Mesendoderm (in vitro differentiated cells): ENCODE measurements around the gene PTPRE.
A peak's percentile ranks its signal among the peaks of the same experiment; 100 is the strongest.
"Not testable (repeated sequence)": the region's sequence is repeated elsewhere in the genome, so short reads cannot be mapped to it uniquely, and the experiment has no call there.

Experiments
- DNase-seq: peaks from one replicate; pipeline ENCODE4 v3.0.0; 2013
- H2AK5ac ChIP-seq: 2 replicates; pipeline ENCODE4 v1.6.1; 2013; ENCODE audit warnings: low read length, inconsistent platforms
- H2BK120ac ChIP-seq: 2 replicates; pipeline ENCODE4 v1.6.1; 2013; ENCODE audit warnings: low read depth, mild to moderate bottlenecking, low read length, moderate library complexity, mixed read lengths
- H2BK15ac ChIP-seq: replicated peaks from 2 replicates; pipeline ENCODE4 v1.6.1; 2013; ENCODE audit warnings: low read depth, mild to moderate bottlenecking, moderate library complexity
- H2BK5ac ChIP-seq: 2 replicates; pipeline ENCODE4 v1.6.1; 2013; ENCODE audit warnings: low read length, inconsistent platforms
- H3K18ac ChIP-seq: 2 replicates; pipeline ENCODE4 v1.6.1; 2013; ENCODE audit warnings: mild to moderate bottlenecking, low read length, mixed read lengths
- H3K23ac ChIP-seq: one replicate; pipeline ENCODE4 v1.6.1; 2013; ENCODE audit warnings: low read length
- H3K27ac ChIP-seq: 2 replicates; pipeline ENCODE4 v1.5.1; 2013; ENCODE audit warnings: low read depth, mild to moderate bottlenecking, inconsistent platforms, low read length, moderate library complexity
- H3K27me3 ChIP-seq: 2 replicates; pipeline ENCODE4 v1.6.1; 2013; ENCODE audit warnings: low read length, control low read depth, mild to moderate bottlenecking, inconsistent platforms; ENCODE audit not compliant: insufficient read depth, poor library complexity
- H3K36me3 ChIP-seq: 2 replicates; pipeline ENCODE4 v1.6.1; 2013; ENCODE audit warnings: low read length, inconsistent platforms; ENCODE audit not compliant: control insufficient read depth, insufficient read depth
- H3K4ac ChIP-seq: one replicate; pipeline ENCODE4 v1.6.1; 2013; ENCODE audit warnings: low read depth, mild to moderate bottlenecking, low read length, moderate library complexity
- H3K4me1 ChIP-seq: 2 replicates; pipeline ENCODE4 v1.6.1; 2013; ENCODE audit warnings: low read depth, low read length, inconsistent platforms; ENCODE audit not compliant: control insufficient read depth
- H3K4me2 ChIP-seq: 2 replicates; pipeline ENCODE4 v1.6.1; 2013; ENCODE audit warnings: low read length
- H3K4me3 ChIP-seq: 2 replicates; pipeline ENCODE4 v1.5.1; 2013; ENCODE audit warnings: mild to moderate bottlenecking, low read length
- H3K56ac ChIP-seq: one replicate; pipeline ENCODE4 v1.6.1; 2013; ENCODE audit warnings: low read length
- H3K79me1 ChIP-seq: 2 replicates; pipeline ENCODE4 v1.6.1; 2013; ENCODE audit warnings: low read length, inconsistent platforms
- H3K79me2 ChIP-seq: 2 replicates; pipeline ENCODE4 v1.6.1; 2013; ENCODE audit warnings: mild to moderate bottlenecking, low read length; ENCODE audit not compliant: control insufficient read depth, insufficient read depth
- H3K9ac ChIP-seq: 2 replicates; pipeline ENCODE4 v1.6.1; 2013; ENCODE audit warnings: low read length, inconsistent platforms
- H4K5ac ChIP-seq: one replicate; pipeline ENCODE4 v1.6.1; 2013; ENCODE audit warnings: low read length
- H4K8ac ChIP-seq: one replicate; pipeline ENCODE4 v1.6.1; 2013; ENCODE audit warnings: low read depth, mild to moderate bottlenecking, control low read depth, low read length, moderate library complexity
- WGBS: extraction: QIAGEN DNeasy Blood & Tissue Kit; methylation state at CpG from one replicate; pipeline ENCODE4 v1.1.7; 2013; ENCODE audit warnings: low lambda C conversion rate, missing lambda C conversion rate; ENCODE audit not compliant: insufficient coverage; ENCODE audit errors: extremely low coverage; 5-methylcytosine and 5-hydroxymethylcytosine counted together

Gene PTPRE

GRCh38 chr10:128094596-128094995, 187.7 kb downstream of the PTPRE start:
- not testable (repeated sequence) for H4K5ac ChIP-seq, H3K4me2 ChIP-seq, H2BK5ac ChIP-seq, H3K27me3 ChIP-seq, H4K8ac ChIP-seq, H3K4me3 ChIP-seq, H3K36me3 ChIP-seq, H3K4me1 ChIP-seq, H3K18ac ChIP-seq, H3K4ac ChIP-seq, DNase-seq, H2BK15ac ChIP-seq, H3K79me1 ChIP-seq, H3K27ac ChIP-seq, H2BK120ac ChIP-seq, H3K9ac ChIP-seq, H3K79me2 ChIP-seq, H3K56ac ChIP-seq, H2AK5ac ChIP-seq, H3K23ac ChIP-seq
- WGBS, result no CpG with 5 or more reads among the region's 4 CpGs

- no peak overlapping the region for H3K4me2 ChIP-seq
- H3K27me3 ChIP-seq, result no peaks in the 10 kb centered on the region
- H3K9ac ChIP-seq, result no peak overlapping the region
- no peaks in the 10 kb centered on the region for H3K79me2 ChIP-seq
- WGBS, result no CpG with 5 or more reads among the region's 11 CpGs
- H3K4ac ChIP-seq, result no peak overlapping the region
- no peak overlapping the region for H3K56ac ChIP-seq
- H3K79me1 ChIP-seq, result no peaks in the 10 kb centered on the region
- H4K8ac ChIP-seq, result no peak overlapping the region
- no peak overlapping the region for H2BK120ac ChIP-seq
- no peak overlapping the region for H3K27ac ChIP-seq
- no peak overlapping the region for H2AK5ac ChIP-seq
- H4K5ac ChIP-seq, result no peak overlapping the region
- H3K4me3 ChIP-seq, result no peak overlapping the region
- H2BK15ac ChIP-seq, result no peak overlapping the region
- peak; percentile 40 for DNase-seq
- no peak overlapping the region for H3K18ac ChIP-seq
- no peak overlapping the region for H2BK5ac ChIP-seq
- H3K23ac ChIP-seq, result no peak overlapping the region
- peaks cover 15% of the 10 kb centered on the region for H3K36me3 ChIP-seq
- no peaks in the 10 kb centered on the region for H3K4me1 ChIP-seq
Observed at GRCh38 chr10:128095027-128095752, 188.3 kb downstream of the PTPRE start.

GRCh38 chr10:128095753-128096469, 189.0 kb downstream of the PTPRE start:
- no peak overlapping the region for H3K4me3 ChIP-seq
- no peak overlapping the region for H3K56ac ChIP-seq
- H2AK5ac ChIP-seq, result no peak overlapping the region
- H2BK15ac ChIP-seq, result no peak overlapping the region
- no peak overlapping the region for H2BK5ac ChIP-seq
- no CpG with 5 or more reads among the region's 11 CpGs for WGBS
- no peaks in the 10 kb centered on the region for H3K79me1 ChIP-seq
- H3K9ac ChIP-seq, result no peak overlapping the region
- H4K8ac ChIP-seq, result no peak overlapping the region
- H3K18ac ChIP-seq, result no peak overlapping the region
- H3K36me3 ChIP-seq, result peaks cover 16% of the 10 kb centered on the region
- H2BK120ac ChIP-seq, result no peak overlapping the region
- no peaks in the 10 kb centered on the region for H3K79me2 ChIP-seq
- H4K5ac ChIP-seq, result no peak overlapping the region
- no peak for DNase-seq
- H3K27me3 ChIP-seq, result no peaks in the 10 kb centered on the region
- H3K4me1 ChIP-seq, result no peaks in the 10 kb centered on the region
- H3K4me2 ChIP-seq, result no peak overlapping the region
- H3K23ac ChIP-seq, result no peak overlapping the region
- H3K27ac ChIP-seq, result no peak overlapping the region
- H3K4ac ChIP-seq, result no peak overlapping the region

DNA sequence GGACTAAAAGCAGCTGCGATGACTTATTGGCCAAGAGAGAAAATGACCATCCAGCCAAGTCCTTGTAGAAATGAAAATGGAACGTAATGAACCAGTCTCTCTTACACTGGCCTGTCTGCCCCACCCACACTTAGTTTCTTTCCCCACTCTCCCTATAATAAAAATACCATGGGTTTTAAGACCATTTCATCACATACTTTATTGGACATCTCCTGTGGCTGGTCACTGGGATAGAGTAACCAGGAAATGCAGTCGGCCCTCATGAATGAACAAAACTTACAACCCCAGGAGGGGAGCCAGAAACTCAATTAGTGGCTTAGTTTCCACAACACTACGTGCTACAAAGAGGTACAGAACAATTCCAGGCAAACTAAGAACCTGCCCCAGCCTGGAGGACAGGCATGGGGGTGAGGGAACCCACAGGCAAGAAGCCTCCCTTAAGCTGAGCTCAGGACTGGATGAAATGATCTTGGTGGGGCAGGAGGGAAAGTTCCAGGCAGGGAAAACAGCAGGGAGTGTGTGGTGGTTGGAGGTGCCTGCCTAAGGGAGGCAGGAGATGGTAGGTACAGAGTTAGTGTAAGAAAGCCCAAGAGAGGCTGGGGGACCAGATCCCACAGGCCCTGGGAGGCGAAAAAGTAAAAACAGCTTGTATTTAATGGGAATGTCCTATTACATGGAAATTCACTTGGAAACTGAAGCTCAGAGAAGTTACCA, 189.7 kb downstream of the PTPRE start:
- H3K27me3 ChIP-seq, result no peaks in the 10 kb centered on the region
- H3K4me2 ChIP-seq, result no peak overlapping the region
- H4K8ac ChIP-seq, result no peak overlapping the region
- no peak overlapping the region for H3K18ac ChIP-seq
- no peak overlapping the region for H3K27ac ChIP-seq
- H3K56ac ChIP-seq, result no peak overlapping the region
- no peak overlapping the region for H2BK120ac ChIP-seq
- no peaks in the 10 kb centered on the region for H3K4me1 ChIP-seq
- no peak overlapping the region for H3K9ac ChIP-seq
- H2BK5ac ChIP-seq, result no peak overlapping the region
- no peak overlapping the region for H3K4me3 ChIP-seq
- H3K36me3 ChIP-seq, result peaks cover 18% of the 10 kb centered on the region
- H2AK5ac ChIP-seq, result no peak overlapping the region
- H3K79me2 ChIP-seq, result no peaks in the 10 kb centered on the region
- no peak overlapping the region for H3K4ac ChIP-seq
- no peaks in the 10 kb centered on the region for H3K79me1 ChIP-seq
- WGBS, result no CpG with 5 or more reads among the region's 5 CpGs
- DNase-seq, result no peak
- no peak overlapping the region for H3K23ac ChIP-seq
- H4K5ac ChIP-seq, result no peak overlapping the region
- H2BK15ac ChIP-seq, result no peak overlapping the region

GRCh38 chr10:128097783-128098182, 190.9 kb downstream of the PTPRE start:
- Histone ChIP-seq H3K23ac (no peak overlapping the region), H3K27me3 (no peaks in the 10 kb centered on the region), H3K56ac (no peak overlapping the region), H3K36me3 (peaks cover 20% of the 10 kb centered on the region), H3K4me2 (no peak overlapping the region), H2BK15ac (no peak overlapping the region), H2BK5ac (no peak overlapping the region), H4K5ac (no peak overlapping the region), H3K18ac (no peak overlapping the region), H3K4me1 (no peaks in the 10 kb centered on the region), H3K9ac (no peak overlapping the region), H2BK120ac (no peak overlapping the region), H3K27ac (no peak overlapping the region), H2AK5ac (no peak overlapping the region), H4K8ac (no peak overlapping the region), H3K4ac (no peak overlapping the region), H3K4me3 (no peak overlapping the region), H3K79me2 (no peaks in the 10 kb centered on the region), H3K79me1 (no peaks in the 10 kb centered on the region)
- no CpG with 5 or more reads among the region's 8 CpGs for WGBS
- no peak for DNase-seq
